GM19351 (cell line): ENCODE measurements around the gene QRFP.

Source experiments
- ATAC-seq: cut with Tn5 transposase; IDR thresholded peaks from one replicate; pipeline ENCODE4 v1.9.1; 2021; ENCODE audit warnings: mild to moderate bottlenecking, moderate library complexity; ENCODE audit not compliant: unreplicated experiment

Gene QRFP

GRCh38 chr9:130896233-130897014, at the start of gene QRFP:
Gene QRFP, minus strand, starts transcription at chr9:130896812. Its CDS starts 2,974 bp downstream, at chr9:130893838.
- ATAC-seq = no peak

- no peak for ATAC-seq
Measured at GRCh38 chr9:130945173-130945572, 48.6 kb upstream of the QRFP start.

GRCh38 chr9:130944510-130945058, 48.0 kb upstream of the QRFP start:
- no peak for ATAC-seq

- ATAC-seq = no peak
Measured at GRCh38 chr9:130943777-130944176, 47.2 kb upstream of the QRFP start.

GRCh38 chr9:130943221-130943620, 46.6 kb upstream of the QRFP start:
- ATAC-seq = no peak

- ATAC-seq = no peak
Measured at GRCh38 chr9:130942679-130943078, 46.1 kb upstream of the QRFP start.

- no peak for ATAC-seq
Measured at GRCh38 chr9:130942084-130942483, 45.5 kb upstream of the QRFP start.

- no peak for ATAC-seq
Measured at GRCh38 chr9:130940693-130941576, 44.3 kb upstream of the QRFP start.

- no peak for ATAC-seq
Measured at GRCh38 chr9:130940027-130940549, 43.5 kb upstream of the QRFP start.

GRCh38 chr9:130939405-130940026, 42.9 kb upstream of the QRFP start:
- no peak for ATAC-seq

GRCh38 chr9:130938652-130939404, 42.2 kb upstream of the QRFP start, which contains the start of gene FIBCD1:
Gene FIBCD1, minus strand, starts transcription at chr9:130939247. Its CDS starts 640 bp downstream, at chr9:130938607.
- ATAC-seq = no peak

- no peak for ATAC-seq
Measured at GRCh38 chr9:130938184-130938651, 41.6 kb upstream of the QRFP start.

- ATAC-seq = no peak
Measured at GRCh38 chr9:130937146-130938076, 40.8 kb upstream of the QRFP start.

GRCh38 chr9:130936285-130937117, 39.9 kb upstream of the QRFP start:
- no peak for ATAC-seq

GRCh38 chr9:130935648-130936271, 39.1 kb upstream of the QRFP start:
- no peak for ATAC-seq

GRCh38 chr9:130934702-130935647, 38.4 kb upstream of the QRFP start:
- ATAC-seq = no peak
